GM23248 (cell line): ENCODE measurements around the gene RPL10A. TPM values are rescaled to one million over a fixed set of nuclear protein-coding genes. Genes with fewer than 3 reads are reported as not detected.

Experiments
- DNase-seq: peaks from one replicate; pipeline ENCODE4 v3.0.0-alpha.2; 2015
- H2AFZ ChIP-seq: fragments of 200-600 bp; sonication (generic); 2 replicates; pipeline ENCODE4 v1.6.1; 2016; ENCODE audit warnings: antibody characterized with exemption
- H3F3A ChIP-seq: fragments of 200-600 bp; sonication (generic); 2 replicates; pipeline ENCODE4 v1.6.1; 2016; ENCODE audit warnings: mild to moderate bottlenecking, antibody characterized with exemption, mixed run types; ENCODE audit not compliant: insufficient read depth
- H3K27ac ChIP-seq: fragments of 200-600 bp; sonication (generic); 2 replicates; pipeline ENCODE4 v1.5.1; 2016; ENCODE audit warnings: mild to moderate bottlenecking
- H3K27me3 ChIP-seq: fragments of 200-600 bp; sonication (generic); replicated peaks from 2 replicates; pipeline ENCODE4 v1.6.1; 2016; ENCODE audit warnings: mild to moderate bottlenecking; ENCODE audit not compliant: insufficient read depth
- H3K36me3 ChIP-seq: fragments of 200-600 bp; sonication (generic); 2 replicates; pipeline ENCODE4 v1.6.1; 2016; ENCODE audit warnings: low read depth, mild to moderate bottlenecking
- H3K4me1 ChIP-seq: fragments of 200-600 bp; sonication (generic); 2 replicates; pipeline ENCODE4 v1.6.1; 2016; ENCODE audit warnings: mild to moderate bottlenecking; ENCODE audit not compliant: insufficient read depth
- H3K4me2 ChIP-seq: fragments of 200-600 bp; sonication (generic); one replicate; pipeline ENCODE4 v1.6.1; 2016; ENCODE audit warnings: mild to moderate bottlenecking; ENCODE audit not compliant: unreplicated experiment
- H3K4me3 ChIP-seq: fragments of 200-600 bp; sonication (generic); 2 replicates; pipeline ENCODE4 v1.5.1; 2016; ENCODE audit warnings: mild to moderate bottlenecking
- H3K79me2 ChIP-seq: fragments of 200-600 bp; sonication (generic); 2 replicates; pipeline ENCODE4 v1.6.1; 2016; ENCODE audit warnings: mild to moderate bottlenecking; ENCODE audit not compliant: insufficient read depth
- H3K9ac ChIP-seq: fragments of 200-600 bp; sonication (generic); 2 replicates; pipeline ENCODE4 v1.6.1; 2016; ENCODE audit warnings: mild to moderate bottlenecking
- H3K9me2 ChIP-seq: fragments of 200-600 bp; sonication (generic); 2 replicates; pipeline ENCODE4 v1.6.1; 2016; ENCODE audit warnings: mixed run types, mild to moderate bottlenecking, moderate library complexity; ENCODE audit not compliant: insufficient read depth
- H3K9me3 ChIP-seq: fragments of 200-600 bp; sonication (generic); one replicate; pipeline ENCODE4 v1.6.1; 2017; ENCODE audit warnings: low read depth
- H4K20me1 ChIP-seq: fragments of 200-600 bp; sonication (generic); 2 replicates; pipeline ENCODE4 v1.6.0; 2016; ENCODE audit not compliant: insufficient read depth
- EZH2 ChIP-seq: fragments of 200-600 bp; sonication (generic); IDR thresholded peaks from 2 replicates; pipeline ENCODE4 v1.6.1; 2018; ENCODE audit warnings: antibody characterized with exemption, mild to moderate bottlenecking; ENCODE audit not compliant: insufficient read depth, poor library complexity, severe bottlenecking
- EZH2phosphoT487 ChIP-seq: fragments of 200-600 bp; sonication (generic); IDR thresholded peaks from 2 replicates; pipeline ENCODE4 v1.6.1; 2018; ENCODE audit warnings: antibody characterized with exemption, moderate library complexity, mild to moderate bottlenecking, low read depth; ENCODE audit not compliant: insufficient read depth
- WGBS, 2 experiments: methylation state at CpG; one replicate each; pipeline ENCODE4 v1.1.6; 2015 to 2017; ENCODE audit warnings: low lambda C conversion rate in 2 of 2, low coverage in 1 of 2; ENCODE audit errors: missing lambda C conversion rate in 2 of 2; 5-methylcytosine and 5-hydroxymethylcytosine counted together
- in situ Hi-C: fragments of 300-500 bp; cut with MboI; formaldehyde crosslinking; loops from 2 replicates; pipeline ENCODE4 v1.15.0; 2020
- polyA plus RNA-seq: library from polyadenylated mRNA; unstranded; fragments of >200 nt; fragmentation: Nextera tagmentation; extraction: Ambion mirVana; gene quantifications from 2 replicates; pipeline ENCODE4 v1.2.1, GENCODE V29; 2016
- total RNA-seq: library from RNA; depleted of rRNA; stranded (reverse); fragments of >200 nt; shearing (Covaris generic); gene quantifications from 2 replicates; pipeline ENCODE4 v1.2.3, GENCODE V29; 2014

The RPL10A gene
- total and polyA plus RNA-seq, 2 experiments from 2014 or later = 366 to 915 TPM

GRCh38 chr6:35474131-35474941, 6.1 kb downstream of the RPL10A start:
- Histone ChIP-seq H3K4me2 (no peak overlapping the region), H2AFZ (no peak overlapping the region), H3K4me3 (no peak overlapping the region), H3K9me2 (no peaks in the 10 kb centered on the region), H4K20me1 (peaks cover 19% of the 10 kb centered on the region), H3K9ac (no peak overlapping the region), H3K9me3 (no peaks in the 10 kb centered on the region), H3K27ac (no peak overlapping the region), H3K4me1 (peaks cover 21% of the 10 kb centered on the region), H3K79me2 (peaks cover 28% of the 10 kb centered on the region), H3K36me3 (peaks cover 33% of the 10 kb centered on the region), H3F3A (peaks cover 62% of the 10 kb centered on the region), H3K27me3 (no peaks in the 10 kb centered on the region)
- in situ Hi-C loops = no loop called here
- 81 to 85% methylated on average over 14 of the region's 14 CpGs for WGBS, 2 experiments
- DNase-seq = no peak
- TF ChIP-seq EZH2 = no peak
- TF ChIP-seq EZH2phosphoT487 = no peak

GRCh38 chr6:35474942-35475570, 6.9 kb downstream of the RPL10A start:
- in situ Hi-C loops = no loop called here
- H3K4me3 ChIP-seq = no peak overlapping the region
- WGBS, 2 experiments = 89 to 90% methylated on average over 20 of the region's 20 CpGs
- no peak overlapping the region for H2AFZ ChIP-seq
- no peaks in the 10 kb centered on the region for H3K9me2 ChIP-seq
- H3K9ac ChIP-seq = no peak overlapping the region
- peaks cover 21% of the 10 kb centered on the region for H3K79me2 ChIP-seq
- H3K36me3 ChIP-seq = peaks cover 27% of the 10 kb centered on the region
- TF ChIP-seq EZH2phosphoT487 = no peak
- no peak for TF ChIP-seq EZH2
- no peak overlapping the region for H3K4me2 ChIP-seq
- no peaks in the 10 kb centered on the region for H3K9me3 ChIP-seq
- no peak overlapping the region for H3K27ac ChIP-seq
- peaks cover 12% of the 10 kb centered on the region for H4K20me1 ChIP-seq
- H3K4me1 ChIP-seq = peaks cover 17% of the 10 kb centered on the region
- DNase-seq = no peak
- peaks cover 55% of the 10 kb centered on the region for H3F3A ChIP-seq
- H3K27me3 ChIP-seq = no peaks in the 10 kb centered on the region

DNA sequence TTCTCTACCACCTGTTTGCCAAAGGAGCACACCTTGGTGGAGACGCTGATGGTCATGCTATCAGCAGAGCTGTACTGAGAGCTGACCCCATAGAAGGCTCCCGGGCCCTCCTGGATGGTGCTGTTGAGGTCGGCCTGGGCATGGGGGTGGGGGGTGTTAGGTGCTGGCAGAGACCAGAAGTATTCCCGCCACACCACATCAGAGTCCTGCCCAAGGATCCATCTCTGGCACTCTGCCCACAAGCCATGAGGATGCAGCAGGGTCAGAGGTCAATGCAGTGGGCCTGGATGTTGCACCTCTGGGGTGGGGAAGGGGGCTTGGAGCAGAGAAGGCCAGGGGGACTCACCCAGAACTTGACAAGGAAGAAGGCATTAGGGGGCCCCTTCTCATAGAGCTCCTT, 7.4 kb downstream of the RPL10A start:
- in situ Hi-C loops = no loop called here
- Histone ChIP-seq H3F3A (peaks cover 49% of the 10 kb centered on the region), H3K27ac (no peak overlapping the region), H3K9me2 (no peaks in the 10 kb centered on the region), H3K4me2 (no peak overlapping the region), H3K4me3 (no peak overlapping the region), H3K27me3 (no peaks in the 10 kb centered on the region), H3K36me3 (peaks cover 22% of the 10 kb centered on the region), H3K4me1 (peaks cover 12% of the 10 kb centered on the region), H3K9me3 (no peaks in the 10 kb centered on the region), H2AFZ (no peak overlapping the region), H3K9ac (no peak overlapping the region), H4K20me1 (peaks cover 7% of the 10 kb centered on the region; the same call in 1 of the 2 replicates), H3K79me2 (peaks cover 16% of the 10 kb centered on the region)
- DNase-seq = no peak
- TF ChIP-seq EZH2phosphoT487 (no peak), EZH2 (no peak)
- 87 to 94% methylated on average over 4 of the region's 4 CpGs for whole genome bisulfite sequencing, 2 experiments

DNA sequence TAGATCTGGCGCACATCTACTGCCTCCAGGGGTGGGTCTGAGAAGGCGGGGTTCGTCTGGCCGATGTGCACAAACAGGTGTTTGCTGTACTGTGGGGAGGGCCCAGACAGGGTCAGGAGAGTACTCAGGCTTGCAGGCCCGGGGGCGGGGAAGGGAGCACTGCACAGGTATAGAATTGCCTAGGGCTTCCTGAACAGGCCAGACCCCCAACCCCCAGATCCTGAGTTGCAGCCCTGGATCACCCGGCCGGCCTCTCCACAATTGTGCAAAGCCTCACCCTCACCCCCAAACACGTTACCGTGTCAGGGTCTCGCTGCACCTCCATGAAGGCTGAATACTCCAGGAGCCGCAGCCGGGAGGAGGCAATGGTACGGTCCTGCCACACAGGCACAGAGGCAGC, 7.8 kb downstream of the RPL10A start:
- Histone ChIP-seq H3K79me2 (peaks cover 12% of the 10 kb centered on the region; the same call in 1 of the 2 replicates), H3K4me2 (no peak overlapping the region), H2AFZ (no peak overlapping the region), H3K4me3 (no peak overlapping the region), H4K20me1 (peaks cover 6% of the 10 kb centered on the region; the same call in 1 of the 2 replicates), H3K27me3 (no peaks in the 10 kb centered on the region), H3K27ac (no peak overlapping the region), H3F3A (peaks cover 45% of the 10 kb centered on the region), H3K9me3 (no peaks in the 10 kb centered on the region), H3K9ac (no peak overlapping the region), H3K36me3 (peaks cover 17% of the 10 kb centered on the region; the same call in 1 of the 2 replicates), H3K4me1 (peaks cover 8% of the 10 kb centered on the region; the same call in 1 of the 2 replicates), H3K9me2 (no peaks in the 10 kb centered on the region)
- TF ChIP-seq EZH2phosphoT487 (no peak), EZH2 (no peak)
- in situ Hi-C loops = no loop called here
- DNase-seq = no peak
- WGBS, 2 experiments = 86 to 89% methylated on average over 11 to 14 of the region's 14 CpGs
